GM18868 (cell line): ENCODE measurements around the gene PRUNE1.
A peak's percentile ranks its signal among the peaks of the same experiment; 100 is the strongest.

ENCODE experiments used
- ATAC-seq: cut with Tn5 transposase; IDR thresholded peaks from one replicate; pipeline ENCODE4 v1.9.1; 2021; ENCODE audit warnings: mild to moderate bottlenecking, moderate library complexity; ENCODE audit not compliant: unreplicated experiment

The PRUNE1 gene

GRCh38 chr1:150976879-150977694 is 31.2 kb upstream of the PRUNE1 start:
- no peak for ATAC-seq

GRCh38 chr1:150979092-150980056 is 28.9 kb upstream of the PRUNE1 start:
- peak; percentile 50 for ATAC-seq

DNA sequence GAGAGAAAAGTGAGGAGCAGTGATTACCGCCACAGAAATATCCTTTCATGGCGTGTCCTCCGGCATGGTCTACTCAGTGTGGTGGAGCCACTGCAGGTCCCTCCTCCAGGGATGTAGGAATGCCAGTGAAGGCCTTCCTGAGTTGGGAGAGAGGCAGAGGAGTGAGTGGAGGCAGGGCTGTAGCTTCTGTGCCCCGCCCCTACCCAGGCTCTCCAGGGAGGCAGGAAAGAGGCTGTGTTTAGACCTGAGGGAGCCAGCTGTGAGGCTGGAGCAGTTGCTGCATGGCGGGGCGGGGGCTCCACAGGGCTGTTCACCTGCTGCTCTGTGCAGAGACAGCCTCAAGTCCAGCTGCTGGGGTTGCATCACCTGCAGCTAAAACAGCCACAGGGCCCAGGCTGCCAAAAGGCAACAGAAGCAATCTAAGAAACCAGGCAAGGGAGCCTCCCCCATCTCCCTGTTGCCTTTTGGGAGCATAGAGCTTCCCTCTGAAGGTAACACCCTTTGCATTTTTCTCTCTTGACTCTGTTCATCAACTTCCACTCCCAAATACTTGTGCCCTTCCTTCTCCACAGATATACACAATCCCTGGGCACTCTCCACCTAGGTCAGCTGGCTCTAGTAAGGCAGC is 27.0 kb upstream of the PRUNE1 start:
- ATAC-seq: no peak

- ATAC-seq: no peak
These were observed 26.2 kb upstream of the PRUNE1 start, which contains the start of gene ANXA9 for GRCh38 chr1:150981805-150982712. Gene ANXA9 (plus strand): TSS chr1:150982292. CDS start chr1:150983106, 814 bp downstream.

- no peak for ATAC-seq
These were observed 22.9 kb upstream of the PRUNE1 start for GRCh38 chr1:150985179-150985825.

- ATAC-seq: no peak
These were observed 20.3 kb upstream of the PRUNE1 start for GRCh38 chr1:150987924-150988323.

DNA sequence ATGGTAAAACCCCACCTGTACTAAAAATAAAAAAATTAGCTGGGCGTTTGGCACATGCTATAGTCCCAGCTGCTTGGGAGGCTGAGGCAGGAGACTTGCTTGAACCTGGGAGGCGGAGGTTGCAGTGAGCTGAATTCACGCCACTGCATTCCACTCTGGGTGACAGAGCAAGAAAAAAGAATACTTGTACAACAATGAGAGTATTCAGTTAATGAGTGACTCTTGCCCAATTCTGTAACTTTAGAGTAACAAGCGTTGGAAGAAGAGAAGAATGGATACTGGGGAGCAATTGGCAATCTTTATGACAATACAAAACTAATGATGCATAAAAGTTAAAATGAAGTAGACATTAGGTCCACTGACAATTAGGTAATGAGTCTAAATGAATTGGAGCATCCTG is 15.6 kb upstream of the PRUNE1 start:
- ATAC-seq: no peak

DNA sequence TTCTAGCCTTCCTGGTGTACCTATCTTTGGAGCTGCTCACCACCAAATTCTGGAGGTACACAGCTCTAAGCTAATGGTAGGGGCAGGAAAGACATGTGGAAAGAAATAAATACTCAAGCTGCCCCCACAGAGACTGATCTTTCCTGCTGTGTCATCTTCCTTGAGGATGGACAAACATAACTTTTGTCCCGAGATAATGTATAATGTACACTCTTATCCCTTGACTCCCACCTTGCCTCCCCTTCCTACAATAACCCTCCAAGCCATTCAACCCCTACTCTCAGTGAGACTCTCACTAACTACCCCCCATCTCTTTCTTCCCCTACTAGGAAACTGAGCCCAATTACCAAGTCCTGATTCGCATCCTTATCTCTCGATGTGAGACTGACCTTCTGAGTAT is 14.0 kb upstream of the PRUNE1 start:
- ATAC-seq: no peak

GRCh38 chr1:150995460-150995859 is 12.8 kb upstream of the PRUNE1 start:
- no peak for ATAC-seq

- ATAC-seq: no peak
These were observed 12.4 kb upstream of the PRUNE1 start for GRCh38 chr1:150995896-150996295.

GRCh38 chr1:150997126-150997872 is 10.9 kb upstream of the PRUNE1 start:
- ATAC-seq: no peak

- no peak for ATAC-seq
These were observed 10.3 kb upstream of the PRUNE1 start for GRCh38 chr1:150997949-150998348.

- ATAC-seq: no peak
These were observed 9.1 kb upstream of the PRUNE1 start for GRCh38 chr1:150999051-150999674.

DNA sequence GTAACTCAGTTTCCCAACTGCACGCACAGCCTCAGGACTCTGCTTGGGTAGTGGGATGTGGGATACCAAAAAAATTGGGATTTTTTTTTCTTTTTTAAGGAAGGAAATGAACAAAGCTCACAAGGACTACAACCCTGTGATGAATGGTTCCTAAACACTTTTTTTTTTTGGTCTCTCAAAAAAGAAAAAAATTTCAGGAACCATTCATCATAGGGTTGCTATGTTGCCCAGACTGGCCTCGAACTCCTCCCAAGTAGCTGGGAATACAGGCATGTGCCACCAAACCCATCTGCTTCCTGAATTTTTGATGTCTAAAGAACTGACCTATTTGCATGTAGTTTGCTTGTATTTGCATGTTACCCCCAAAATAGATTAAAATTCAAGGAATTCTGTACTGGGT is 8.3 kb upstream of the PRUNE1 start:
- no peak for ATAC-seq

DNA sequence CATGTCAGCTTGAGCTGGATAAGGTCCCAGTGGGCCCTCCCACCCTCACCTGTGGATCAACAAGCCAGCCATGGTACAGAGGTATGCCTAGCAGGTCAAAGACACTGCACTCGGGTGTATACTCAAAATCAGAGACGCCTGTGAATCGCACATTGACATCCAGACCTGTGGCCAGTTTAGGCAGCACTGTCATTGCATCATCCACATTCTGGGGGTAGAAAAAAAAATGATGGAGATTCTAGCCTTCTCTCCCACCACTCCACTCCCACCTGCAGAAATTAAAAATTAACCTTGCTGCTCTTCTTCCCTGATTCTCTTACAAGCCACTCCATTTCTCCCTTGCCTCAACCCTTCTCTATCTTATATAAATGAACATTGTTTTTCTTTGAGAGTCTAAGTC is 7.8 kb upstream of the PRUNE1 start:
- no peak for ATAC-seq

DNA sequence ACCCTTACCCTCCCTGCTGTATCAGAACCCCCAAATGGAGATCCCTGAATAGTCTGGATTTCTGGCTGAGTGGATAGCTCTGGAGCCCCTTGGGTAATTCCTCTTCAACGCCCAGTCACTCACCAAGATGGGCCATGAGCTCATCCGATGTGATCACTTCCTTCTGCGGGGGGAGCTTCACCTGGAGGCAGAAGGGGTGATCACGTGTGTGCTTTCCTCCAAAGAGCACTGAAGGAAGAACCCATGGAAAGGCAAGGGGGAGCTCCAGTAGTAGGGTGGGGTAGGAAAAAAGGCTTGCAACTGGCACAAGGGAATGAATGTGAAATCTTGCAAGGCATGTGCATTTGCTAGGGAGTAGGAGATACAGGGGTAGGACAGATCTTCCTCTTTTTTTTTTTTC is 6.6 kb upstream of the PRUNE1 start:
- no peak for ATAC-seq

- ATAC-seq: no peak
These were observed 6.2 kb upstream of the PRUNE1 start for GRCh38 chr1:151002051-151002450.

DNA sequence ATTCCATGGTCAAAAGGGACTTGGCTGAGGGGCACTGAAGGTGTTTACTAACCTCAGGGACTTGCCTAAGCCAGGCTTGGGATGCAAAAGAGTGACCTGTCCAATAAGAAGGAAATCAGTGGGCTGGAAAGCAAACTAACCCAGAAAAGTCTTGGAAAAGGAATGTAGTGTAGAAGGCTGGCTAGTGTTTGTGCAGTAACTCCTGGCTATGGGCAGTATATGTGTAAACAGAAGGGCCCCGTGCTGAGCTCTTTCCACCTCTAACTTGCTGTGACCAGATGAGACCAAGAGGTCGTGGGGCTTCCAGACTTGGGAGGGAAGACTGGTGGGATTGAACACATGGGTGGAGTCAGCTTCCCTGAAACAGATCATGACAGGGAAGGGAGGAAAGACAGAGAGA is 5.6 kb upstream of the PRUNE1 start:
- no peak for ATAC-seq

- ATAC-seq: no peak
These were observed 5.1 kb upstream of the PRUNE1 start for GRCh38 chr1:151003180-151003579.
